ENCODE data around the gene MAN2A1.

The MAN2A1 gene

GRCh38 chr5:109900461-109900860 lies 210.7 kb downstream of the MAN2A1 start:
- H3K9ac ChIP-seq (ENCODE audit: low read length): no peak overlapping the region
- H3K27ac ChIP-seq (ENCODE audit: low read depth, low read length): no peak overlapping the region
- no peaks in the 10 kb centered on the region for H3K9me3 ChIP-seq (ENCODE audit: low read length)
- H3K36me3 ChIP-seq (ENCODE audit: insufficient read depth, low read length): no peaks in the 10 kb centered on the region
- H3K27me3 ChIP-seq (ENCODE audit: control insufficient read depth in 1 of 2, insufficient read depth in 2 of 2, low read length in 2 of 2): no peaks in the 10 kb centered on the region
- H3K4me3 ChIP-seq (ENCODE audit: low read depth in 1 of 2, low read length in 2 of 2): no peak overlapping the region
- no peaks in the 10 kb centered on the region for H3K4me1 ChIP-seq (ENCODE audit: insufficient read depth, low read length)

DNA sequence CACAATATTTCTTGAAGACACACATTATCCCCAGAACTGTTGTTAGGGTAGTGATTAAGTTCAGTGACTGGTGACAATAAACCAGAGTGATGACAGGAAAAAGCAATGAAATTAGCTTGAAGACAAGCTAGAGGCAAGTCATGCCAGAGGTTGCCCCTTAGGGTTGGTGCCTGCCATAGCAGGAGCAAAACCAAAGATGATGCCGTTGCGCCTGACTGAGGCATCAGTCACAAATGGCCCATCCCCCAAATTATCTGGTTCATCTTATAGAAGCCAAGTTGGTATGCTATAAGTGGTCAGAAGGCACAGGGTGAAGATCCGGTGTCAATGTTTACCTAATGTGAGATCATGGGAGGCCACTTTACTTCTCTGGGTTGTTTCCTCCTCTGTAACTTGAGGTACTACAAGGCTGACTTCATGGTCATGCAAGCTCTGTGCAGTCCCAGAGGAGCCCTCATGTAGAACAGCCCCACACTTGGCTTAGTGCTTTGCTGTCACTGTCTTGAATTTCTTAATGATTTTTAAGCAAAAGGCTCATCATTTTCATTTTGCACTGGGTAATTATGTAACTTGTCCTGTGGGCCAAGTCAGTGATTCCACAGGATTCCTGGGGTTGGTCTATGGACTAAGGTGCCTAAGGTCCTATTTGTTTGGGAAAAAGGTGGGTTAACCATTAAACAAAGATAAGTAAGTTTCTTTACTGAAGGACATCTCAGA lies 211.3 kb downstream of the MAN2A1 start:
- Histone ChIP-seq H3K27ac (ENCODE audit: low read depth, low read length) (no peak overlapping the region), H3K4me1 (ENCODE audit: insufficient read depth, low read length) (no peaks in the 10 kb centered on the region), H3K4me3 (ENCODE audit: low read depth in 1 of 2, low read length in 2 of 2) (no peak overlapping the region), H3K9ac (ENCODE audit: low read length) (no peak overlapping the region), H3K9me3 (ENCODE audit: low read length) (no peaks in the 10 kb centered on the region), H3K27me3 (ENCODE audit: control insufficient read depth in 1 of 2, insufficient read depth in 2 of 2, low read length in 2 of 2) (no peaks in the 10 kb centered on the region), H3K36me3 (ENCODE audit: insufficient read depth, low read length) (no peaks in the 10 kb centered on the region)

DNA sequence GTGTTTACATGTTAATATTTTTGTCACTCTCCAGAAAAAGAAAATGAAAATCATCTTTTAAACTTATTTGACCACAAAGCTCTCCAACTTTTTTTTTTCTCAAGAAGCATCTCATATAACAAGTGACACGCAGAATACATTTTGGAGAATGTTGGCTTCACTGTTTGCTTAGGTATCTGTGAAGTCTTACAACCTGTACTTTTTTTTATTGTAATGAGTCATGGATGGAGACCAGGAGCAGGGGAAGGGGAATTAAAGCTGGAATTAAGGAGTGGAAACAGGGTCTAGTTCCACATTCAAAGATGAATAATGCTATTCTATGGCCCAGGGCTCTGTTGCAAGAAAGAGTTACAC lies 211.9 kb downstream of the MAN2A1 start:
- Histone ChIP-seq H3K27ac (ENCODE audit: low read depth, low read length) (no peak overlapping the region), H3K4me3 (ENCODE audit: low read depth in 1 of 2, low read length in 2 of 2) (no peak overlapping the region), H3K9me3 (ENCODE audit: low read length) (no peaks in the 10 kb centered on the region)

DNA sequence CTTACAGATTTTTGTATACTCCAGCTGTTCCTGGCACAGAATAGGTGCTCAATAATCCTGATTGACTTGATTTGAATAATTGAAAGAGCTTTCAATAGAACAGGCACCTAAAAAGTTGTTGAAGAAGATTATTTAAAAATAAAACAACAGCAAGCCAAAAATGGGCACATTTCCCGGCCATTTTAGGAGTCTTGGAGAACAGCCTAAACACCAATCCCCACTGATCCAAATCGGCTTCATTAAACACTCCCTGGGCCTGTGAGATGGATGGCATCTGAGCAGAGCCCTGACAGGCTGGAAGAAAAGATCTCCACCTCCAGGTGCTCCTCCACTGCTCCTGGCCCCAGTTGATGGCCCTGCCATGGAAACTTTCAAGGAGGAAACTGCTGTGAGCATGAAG lies 213.3 kb downstream of the MAN2A1 start:
- H3K9me3 ChIP-seq (ENCODE audit: low read length): no peaks in the 10 kb centered on the region

More for the DNA sequence above, 211.9 kb downstream of the MAN2A1 start:
- Histone ChIP-seq H3K4me1 (ENCODE audit: insufficient read depth, low read length) (no peaks in the 10 kb centered on the region), H3K9ac (ENCODE audit: low read length) (no peak overlapping the region), H3K27me3 (ENCODE audit: control insufficient read depth in 1 of 2, insufficient read depth in 2 of 2, low read length in 2 of 2) (no peaks in the 10 kb centered on the region), H3K36me3 (ENCODE audit: insufficient read depth, low read length) (no peaks in the 10 kb centered on the region)

DNA sequence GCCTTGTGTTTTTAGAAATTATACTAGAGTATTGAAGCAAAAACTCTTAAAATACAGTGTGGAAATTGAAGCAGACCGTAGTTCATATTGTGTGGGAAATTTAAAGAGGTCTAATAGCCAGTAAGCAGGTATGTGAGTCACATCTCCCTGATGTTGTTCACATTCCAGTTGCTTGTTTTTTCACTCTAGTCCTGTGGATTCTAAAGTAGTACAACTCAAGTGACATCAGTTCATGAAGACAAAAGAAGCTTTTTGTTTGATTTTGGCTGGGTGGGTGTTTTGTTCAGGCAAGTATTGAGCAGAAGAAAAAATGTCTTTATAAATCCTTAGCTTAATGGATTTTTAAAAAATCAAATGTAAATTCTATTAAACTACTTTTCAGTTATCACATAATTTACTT lies 216.2 kb downstream of the MAN2A1 start:
- Histone ChIP-seq H3K4me1 (ENCODE audit: insufficient read depth, low read length) (peaks cover 10% of the 10 kb centered on the region), H3K4me3 (ENCODE audit: low read depth in 1 of 2, low read length in 2 of 2) (no peak overlapping the region), H3K9ac (ENCODE audit: low read length) (no peak overlapping the region), H3K9me3 (ENCODE audit: low read length) (no peaks in the 10 kb centered on the region), H3K27me3 (ENCODE audit: control insufficient read depth in 1 of 2, insufficient read depth in 2 of 2, low read length in 2 of 2) (no peaks in the 10 kb centered on the region), H3K36me3 (ENCODE audit: insufficient read depth, low read length) (no peaks in the 10 kb centered on the region), H3K27ac (ENCODE audit: low read depth, low read length) (no peak overlapping the region)

More for the DNA sequence above, 213.3 kb downstream of the MAN2A1 start:
- Histone ChIP-seq H3K27ac (ENCODE audit: low read depth, low read length) (no peak overlapping the region), H3K4me3 (ENCODE audit: low read depth in 1 of 2, low read length in 2 of 2) (no peak overlapping the region), H3K9ac (ENCODE audit: low read length) (no peak overlapping the region), H3K4me1 (ENCODE audit: insufficient read depth, low read length) (peaks cover 10% of the 10 kb centered on the region), H3K36me3 (ENCODE audit: insufficient read depth, low read length) (no peaks in the 10 kb centered on the region), H3K27me3 (ENCODE audit: control insufficient read depth in 1 of 2, insufficient read depth in 2 of 2, low read length in 2 of 2) (no peaks in the 10 kb centered on the region)

- Histone ChIP-seq H3K9ac (ENCODE audit: low read length) (no peak overlapping the region), H3K36me3 (ENCODE audit: insufficient read depth, low read length) (no peaks in the 10 kb centered on the region), H3K4me1 (ENCODE audit: insufficient read depth, low read length) (peaks cover 10% of the 10 kb centered on the region), H3K9me3 (ENCODE audit: low read length) (no peaks in the 10 kb centered on the region), H3K27me3 (ENCODE audit: control insufficient read depth in 1 of 2, insufficient read depth in 2 of 2, low read length in 2 of 2) (no peaks in the 10 kb centered on the region), H3K27ac (ENCODE audit: low read depth, low read length) (no peak overlapping the region), H3K4me3 (ENCODE audit: low read depth in 1 of 2, low read length in 2 of 2) (no peak overlapping the region)
These were observed 217.5 kb downstream of the MAN2A1 start for GRCh38 chr5:109907189-109907588.

GRCh38 chr5:109907731-109908130 lies 218.0 kb downstream of the MAN2A1 start:
- H3K27ac ChIP-seq (ENCODE audit: low read depth, low read length): no peak overlapping the region
- H3K9ac ChIP-seq (ENCODE audit: low read length): no peak overlapping the region
- no peak overlapping the region for H3K4me3 ChIP-seq (ENCODE audit: low read depth in 1 of 2, low read length in 2 of 2)

GRCh38 chr5:109908366-109908765 lies 218.6 kb downstream of the MAN2A1 start:
- Histone ChIP-seq H3K9ac (ENCODE audit: low read length) (no peak overlapping the region), H3K4me3 (ENCODE audit: low read depth in 1 of 2, low read length in 2 of 2) (no peak overlapping the region), H3K36me3 (ENCODE audit: insufficient read depth, low read length) (no peaks in the 10 kb centered on the region), H3K4me1 (ENCODE audit: insufficient read depth, low read length) (peaks cover 10% of the 10 kb centered on the region), H3K27ac (ENCODE audit: low read depth, low read length) (no peak overlapping the region), H3K9me3 (ENCODE audit: low read length) (no peaks in the 10 kb centered on the region), H3K27me3 (ENCODE audit: control insufficient read depth in 1 of 2, insufficient read depth in 2 of 2, low read length in 2 of 2) (no peaks in the 10 kb centered on the region)

More at GRCh38 chr5:109907731-109908130, 218.0 kb downstream of the MAN2A1 start:
- Histone ChIP-seq H3K27me3 (ENCODE audit: control insufficient read depth in 1 of 2, insufficient read depth in 2 of 2, low read length in 2 of 2) (no peaks in the 10 kb centered on the region), H3K9me3 (ENCODE audit: low read length) (no peaks in the 10 kb centered on the region), H3K4me1 (ENCODE audit: insufficient read depth, low read length) (peaks cover 10% of the 10 kb centered on the region), H3K36me3 (ENCODE audit: insufficient read depth, low read length) (no peaks in the 10 kb centered on the region)

DNA sequence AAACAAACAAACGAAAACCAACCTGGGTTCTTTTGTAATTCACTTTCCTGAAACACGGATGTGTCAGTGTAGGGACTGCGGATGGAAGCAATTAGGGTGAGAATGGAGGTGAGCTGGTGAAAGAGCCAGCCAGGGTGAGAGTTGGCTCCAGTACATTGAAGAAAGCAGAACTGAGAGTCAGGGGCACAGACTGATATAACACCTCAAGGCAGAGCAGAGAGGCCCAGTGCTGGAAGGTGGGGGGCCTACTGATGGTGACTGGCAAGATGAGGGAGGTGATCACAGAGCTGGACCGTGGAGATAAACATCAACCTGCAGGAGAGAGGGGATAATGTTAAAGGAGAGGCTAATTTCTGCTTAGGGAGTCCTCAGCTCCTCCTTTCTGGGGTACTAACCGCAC lies 221.1 kb downstream of the MAN2A1 start:
- H3K36me3 ChIP-seq (ENCODE audit: insufficient read depth, low read length): no peaks in the 10 kb centered on the region
- H3K27me3 ChIP-seq (ENCODE audit: control insufficient read depth in 1 of 2, insufficient read depth in 2 of 2, low read length in 2 of 2): no peaks in the 10 kb centered on the region
- no peaks in the 10 kb centered on the region for H3K9me3 ChIP-seq (ENCODE audit: low read length)
- no peak overlapping the region for H3K4me3 ChIP-seq (ENCODE audit: low read depth in 1 of 2, low read length in 2 of 2)
- peaks cover 10% of the 10 kb centered on the region for H3K4me1 ChIP-seq (ENCODE audit: insufficient read depth, low read length)
- no peak overlapping the region for H3K9ac ChIP-seq (ENCODE audit: low read length)
- H3K27ac ChIP-seq (ENCODE audit: low read depth, low read length): no peak overlapping the region

- H3K27ac ChIP-seq (ENCODE audit: low read depth, low read length): no peak overlapping the region
- no peaks in the 10 kb centered on the region for H3K27me3 ChIP-seq (ENCODE audit: control insufficient read depth in 1 of 2, insufficient read depth in 2 of 2, low read length in 2 of 2)
- no peak overlapping the region for H3K9ac ChIP-seq (ENCODE audit: low read length)
- H3K9me3 ChIP-seq (ENCODE audit: low read length): no peaks in the 10 kb centered on the region
- H3K36me3 ChIP-seq (ENCODE audit: insufficient read depth, low read length): no peaks in the 10 kb centered on the region
- H3K4me1 ChIP-seq (ENCODE audit: insufficient read depth, low read length): peaks cover 10% of the 10 kb centered on the region
- no peak overlapping the region for H3K4me3 ChIP-seq (ENCODE audit: low read depth in 1 of 2, low read length in 2 of 2)
These were observed 222.0 kb downstream of the MAN2A1 start for GRCh38 chr5:109911731-109912130.

- H3K9ac ChIP-seq (ENCODE audit: low read length): no peak overlapping the region
- H3K4me3 ChIP-seq (ENCODE audit: low read depth in 1 of 2, low read length in 2 of 2): no peak overlapping the region
- H3K36me3 ChIP-seq (ENCODE audit: insufficient read depth, low read length): no peaks in the 10 kb centered on the region
- H3K4me1 ChIP-seq (ENCODE audit: insufficient read depth, low read length): no peaks in the 10 kb centered on the region
- no peaks in the 10 kb centered on the region for H3K27me3 ChIP-seq (ENCODE audit: control insufficient read depth in 1 of 2, insufficient read depth in 2 of 2, low read length in 2 of 2)
- no peak overlapping the region for H3K27ac ChIP-seq (ENCODE audit: low read depth, low read length)
- no peaks in the 10 kb centered on the region for H3K9me3 ChIP-seq (ENCODE audit: low read length)
These were observed 225.2 kb downstream of the MAN2A1 start for GRCh38 chr5:109914906-109915305.

GRCh38 chr5:109916481-109917153 lies 226.9 kb downstream of the MAN2A1 start:
- Histone ChIP-seq H3K9me3 (ENCODE audit: low read length) (no peaks in the 10 kb centered on the region), H3K4me3 (ENCODE audit: low read depth in 1 of 2, low read length in 2 of 2) (no peak overlapping the region), H3K9ac (ENCODE audit: low read length) (no peak overlapping the region), H3K36me3 (ENCODE audit: insufficient read depth, low read length) (no peaks in the 10 kb centered on the region), H3K27ac (ENCODE audit: low read depth, low read length) (no peak overlapping the region), H3K27me3 (ENCODE audit: control insufficient read depth in 1 of 2, insufficient read depth in 2 of 2, low read length in 2 of 2) (no peaks in the 10 kb centered on the region), H3K4me1 (ENCODE audit: insufficient read depth, low read length) (peaks cover under 1% of the 10 kb centered on the region)

Measured in muscle layer of colon (tissue), 2 donors.